Measurements from ENCODE around the gene SNCB.

DNA sequence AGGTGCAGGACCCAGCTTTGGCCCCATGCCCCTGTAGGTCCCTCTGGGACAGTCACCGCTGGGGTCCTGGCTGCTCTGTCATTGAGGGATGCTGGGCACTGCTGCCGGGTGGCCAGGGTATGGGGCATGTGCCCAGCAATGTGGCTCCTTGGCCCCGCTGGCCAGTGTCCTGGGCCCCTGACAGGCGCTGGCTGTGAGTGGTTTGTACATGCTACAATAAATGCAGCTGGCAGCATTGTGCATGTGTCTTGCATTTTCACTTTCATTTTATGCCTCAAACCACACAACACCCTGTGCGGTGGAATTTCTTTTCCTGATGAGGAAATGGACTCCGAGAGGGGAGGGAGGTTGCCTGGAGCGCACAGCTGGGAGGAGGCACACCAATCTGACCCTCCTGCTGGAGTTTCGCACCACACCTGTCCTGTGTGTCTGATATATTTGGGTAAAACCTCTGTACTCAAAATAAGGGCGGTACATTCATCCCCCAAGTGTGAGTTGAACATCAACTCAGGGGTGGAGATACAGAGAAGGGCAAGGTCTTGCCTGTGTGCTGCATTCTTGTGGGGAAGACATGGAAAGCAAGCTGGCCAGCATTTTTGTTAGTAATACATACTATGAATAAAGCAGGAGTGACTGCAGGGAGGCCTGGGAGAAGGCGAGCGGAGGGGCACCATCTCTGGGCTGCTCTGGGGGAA lies 28.6 kb upstream of the SNCB start:
- TF ChIP-seq POLR2A (IDR thresholded peaks at IDR 0.05; ENCODE audit: borderline replicate concordance, extremely low read depth, insufficient read depth, insufficient read length) = no peak
- TF ChIP-seq, protein P1, sequence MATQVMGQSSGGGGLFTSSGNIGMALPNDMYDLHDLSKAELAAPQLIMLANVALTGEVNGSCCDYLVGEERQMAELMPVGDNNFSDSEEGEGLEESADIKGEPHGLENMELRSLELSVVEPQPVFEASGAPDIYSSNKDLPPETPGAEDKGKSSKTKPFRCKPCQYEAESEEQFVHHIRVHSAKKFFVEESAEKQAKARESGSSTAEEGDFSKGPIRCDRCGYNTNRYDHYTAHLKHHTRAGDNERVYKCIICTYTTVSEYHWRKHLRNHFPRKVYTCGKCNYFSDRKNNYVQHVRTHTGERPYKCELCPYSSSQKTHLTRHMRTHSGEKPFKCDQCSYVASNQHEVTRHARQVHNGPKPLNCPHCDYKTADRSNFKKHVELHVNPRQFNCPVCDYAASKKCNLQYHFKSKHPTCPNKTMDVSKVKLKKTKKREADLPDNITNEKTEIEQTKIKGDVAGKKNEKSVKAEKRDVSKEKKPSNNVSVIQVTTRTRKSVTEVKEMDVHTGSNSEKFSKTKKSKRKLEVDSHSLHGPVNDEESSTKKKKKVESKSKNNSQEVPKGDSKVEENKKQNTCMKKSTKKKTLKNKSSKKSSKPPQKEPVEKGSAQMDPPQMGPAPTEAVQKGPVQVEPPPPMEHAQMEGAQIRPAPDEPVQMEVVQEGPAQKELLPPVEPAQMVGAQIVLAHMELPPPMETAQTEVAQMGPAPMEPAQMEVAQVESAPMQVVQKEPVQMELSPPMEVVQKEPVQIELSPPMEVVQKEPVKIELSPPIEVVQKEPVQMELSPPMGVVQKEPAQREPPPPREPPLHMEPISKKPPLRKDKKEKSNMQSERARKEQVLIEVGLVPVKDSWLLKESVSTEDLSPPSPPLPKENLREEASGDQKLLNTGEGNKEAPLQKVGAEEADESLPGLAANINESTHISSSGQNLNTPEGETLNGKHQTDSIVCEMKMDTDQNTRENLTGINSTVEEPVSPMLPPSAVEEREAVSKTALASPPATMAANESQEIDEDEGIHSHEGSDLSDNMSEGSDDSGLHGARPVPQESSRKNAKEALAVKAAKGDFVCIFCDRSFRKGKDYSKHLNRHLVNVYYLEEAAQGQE (IDR thresholded peaks at IDR 0.05; ENCODE audit: low read depth) = no peak

Data from HCT116 (cell line).